ENCODE measurements around the gene PLCE1.

DNA sequence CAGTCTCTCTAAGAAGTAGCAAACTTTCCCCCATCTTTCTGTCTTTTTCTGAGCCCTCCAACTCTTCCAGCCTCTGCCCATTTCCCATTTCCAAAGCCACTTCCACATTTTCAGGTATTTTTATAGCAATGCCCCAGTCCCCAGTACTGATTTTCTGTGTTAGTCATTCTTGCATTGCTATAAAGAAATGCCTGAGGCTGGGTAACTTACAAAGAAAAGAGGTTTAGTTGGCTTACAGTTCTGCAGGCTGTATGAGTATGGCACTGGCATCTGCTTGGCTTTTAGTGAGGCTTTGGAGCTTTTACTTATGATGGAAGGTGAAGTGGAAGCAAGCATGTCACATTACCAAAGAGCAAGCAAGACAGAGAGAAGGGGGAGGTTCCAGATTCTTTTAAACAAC is 17.2 kb downstream of the PLCE1 start:
- no peak for TF ChIP-seq TAF1 (IDR thresholded peaks at IDR 0.05; ENCODE audit: borderline replicate concordance, insufficient read depth, low read length)
- no peak for TF ChIP-seq FOXP2 (optimal IDR thresholded peaks at IDR 0.05; ENCODE audit: borderline replicate concordance, extremely low read depth, extremely low read length, insufficient read depth)

Data from PFSK-1 (cell line).